NCI-H1417 treated with DMSO at 0.1 percent for 48 hours (cell line): ENCODE measurements around the gene TMEM207.
A peak's percentile ranks its signal among the peaks of the same experiment; 100 is the strongest.
"Not testable (repeated sequence)": the region's sequence is repeated elsewhere in the genome, so short reads cannot be mapped to it uniquely, and the experiment has no call there.

Source experiments
- DNase-seq: peaks from one replicate; lab custom pipeline; 2025; lab: John Stamatoyannopoulos, UW

TMEM207 gene

GRCh38 chr3:190449801-190450200, at the start of gene TMEM207:
Gene TMEM207 (minus strand): TSS chr3:190449901. CDS start chr3:190449809, 92 bp downstream.
- no peak for DNase-seq

- no peak for DNase-seq
These were observed 49.4 kb upstream of the TMEM207 start for GRCh38 chr3:190499122-190499521.

GRCh38 chr3:190498293-190498692, 48.6 kb upstream of the TMEM207 start:
- DNase-seq = no peak

- no peak for DNase-seq
These were observed 48.1 kb upstream of the TMEM207 start for GRCh38 chr3:190497811-190498210.

GRCh38 chr3:190496859-190497258, 47.2 kb upstream of the TMEM207 start:
- DNase-seq = no peak

DNA sequence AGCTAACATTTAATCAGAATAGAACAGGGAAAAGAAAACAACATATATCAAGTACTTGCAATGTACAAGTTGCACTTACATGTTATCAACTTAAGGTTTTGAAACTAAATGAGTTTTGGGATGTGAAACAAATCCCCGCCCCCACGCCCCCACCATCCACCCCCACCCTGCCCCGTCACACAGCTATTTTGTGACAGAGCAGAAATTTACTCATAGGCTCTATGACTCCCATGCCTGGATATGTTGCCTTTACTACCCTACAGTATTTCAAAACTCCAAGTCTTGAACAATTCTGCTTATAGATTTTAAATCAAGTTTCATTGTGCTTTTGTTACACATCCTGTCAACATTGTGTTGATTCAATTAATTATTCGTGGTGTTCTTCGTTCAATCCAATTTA, 46.1 kb upstream of the TMEM207 start:
- no peak for DNase-seq

- no peak for DNase-seq
These were observed 45.7 kb upstream of the TMEM207 start for GRCh38 chr3:190495354-190495753.

GRCh38 chr3:190494907-190495306, 45.2 kb upstream of the TMEM207 start:
- DNase-seq = no peak

DNA sequence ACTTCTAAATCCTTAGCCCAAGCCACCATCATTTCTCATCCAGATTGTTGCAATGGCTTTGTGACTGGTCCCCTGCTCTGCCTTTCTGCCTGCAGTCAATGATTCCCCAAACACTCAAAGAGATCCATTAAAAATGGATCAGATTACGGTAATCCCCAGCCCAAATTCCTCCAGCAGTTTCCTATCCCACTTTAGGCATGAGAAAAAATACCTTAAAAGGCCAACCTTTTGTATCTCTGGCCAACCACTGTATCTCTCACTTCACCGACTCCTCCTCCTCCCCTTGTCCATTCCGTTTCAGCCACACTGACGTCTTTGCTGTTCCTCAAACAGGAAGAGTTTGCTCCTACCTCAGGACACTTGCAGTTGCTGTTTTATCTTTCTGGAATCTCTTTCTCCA, 43.3 kb upstream of the TMEM207 start:
- DNase-seq = no peak

DNA sequence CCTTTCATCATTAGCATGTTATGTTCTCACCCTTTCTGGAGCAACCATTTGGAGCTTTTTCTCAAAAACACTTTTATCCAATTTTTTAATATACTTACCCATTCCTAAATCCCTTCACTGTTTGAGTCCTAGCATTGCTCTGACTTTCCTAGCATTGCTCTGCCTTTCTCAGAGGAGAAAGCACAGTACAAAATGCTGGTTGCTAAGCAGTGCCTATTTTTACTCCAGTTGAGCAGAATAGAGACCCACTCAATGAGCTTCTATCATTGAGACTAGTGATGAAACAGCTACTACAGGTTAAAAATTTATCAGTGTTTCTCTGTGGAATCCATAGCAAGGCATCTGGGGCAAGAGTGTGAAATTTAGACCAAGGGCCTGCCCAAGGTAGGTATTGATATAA, 42.4 kb upstream of the TMEM207 start:
- no peak for DNase-seq

DNA sequence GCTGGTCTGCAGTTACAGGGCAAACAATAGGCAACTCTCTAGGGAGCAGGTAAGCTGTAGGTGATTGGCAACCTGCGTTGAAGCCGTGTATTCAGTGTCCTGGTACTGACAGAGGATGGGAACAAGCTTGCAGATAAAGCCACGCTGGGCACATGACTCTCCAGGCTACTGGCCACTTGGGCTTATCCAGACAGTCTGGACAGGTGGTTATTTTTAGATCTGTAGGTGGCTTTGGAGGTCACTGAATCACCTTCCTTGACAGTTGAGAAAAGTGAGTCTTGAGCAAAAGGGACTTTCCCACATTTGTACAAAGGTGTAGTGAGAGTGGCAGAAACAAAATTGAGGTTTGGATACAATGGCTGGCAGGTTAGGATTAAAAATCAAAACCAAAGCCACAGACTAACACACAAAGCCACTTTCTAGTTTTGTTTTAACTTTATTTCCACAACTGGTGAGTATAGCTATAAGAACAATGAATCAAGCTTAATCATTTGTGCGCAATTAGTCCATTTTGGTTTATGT, 41.9 kb upstream of the TMEM207 start:
- DNase-seq = no peak

DNA sequence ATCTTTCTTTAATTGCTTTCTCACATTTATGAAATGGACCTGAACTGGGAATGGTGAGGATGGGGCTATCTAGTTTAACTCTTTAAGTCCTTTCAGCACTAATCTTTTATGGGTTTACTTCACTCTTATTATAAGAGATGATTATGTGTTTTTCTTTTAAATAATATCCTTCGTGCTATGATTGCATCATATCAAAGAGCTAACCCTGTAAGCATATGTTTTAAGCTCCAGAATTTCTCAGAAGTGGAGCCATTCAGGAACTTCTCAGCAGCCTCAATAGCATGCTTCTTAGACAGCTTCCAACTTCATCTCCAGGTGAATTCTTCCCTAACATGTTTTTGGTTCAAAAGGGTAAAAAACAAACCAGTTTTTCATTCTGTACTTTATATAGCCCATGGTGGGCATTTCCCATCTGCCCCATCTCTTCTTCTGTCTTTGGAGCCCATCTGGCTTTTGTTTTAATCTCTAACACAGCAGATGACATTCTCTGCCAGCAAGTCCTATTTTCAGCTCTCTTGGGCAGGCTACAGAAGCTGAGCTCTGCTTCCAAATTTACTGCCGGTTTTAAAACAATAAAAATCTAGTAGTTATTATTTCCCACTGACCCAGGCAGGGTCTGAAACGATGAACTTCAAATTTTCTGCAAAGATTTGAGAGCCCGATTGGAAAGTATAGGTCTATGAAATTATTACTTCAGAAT, 37.4 kb upstream of the TMEM207 start:
- DNase-seq = no peak

DNA sequence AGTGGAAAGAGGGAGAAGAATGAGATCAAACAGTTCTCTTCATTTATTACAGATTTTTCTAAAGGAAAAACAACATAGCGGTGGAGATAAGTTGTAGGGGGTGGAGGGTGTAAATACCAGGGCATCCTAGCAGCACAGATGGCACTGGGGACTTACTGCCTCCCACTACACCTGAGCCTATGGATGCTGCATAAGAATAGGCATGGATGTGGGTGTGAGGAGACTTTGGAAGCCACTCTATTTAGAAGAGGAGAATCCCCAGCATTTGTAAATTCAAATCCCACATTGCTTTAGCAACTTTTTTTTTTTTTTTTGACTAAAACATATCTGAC, 36.8 kb upstream of the TMEM207 start:
- DNase-seq = no peak

- peak; percentile 13 for DNase-seq
These were observed 36.3 kb upstream of the TMEM207 start for GRCh38 chr3:190485830-190486532.

DNA sequence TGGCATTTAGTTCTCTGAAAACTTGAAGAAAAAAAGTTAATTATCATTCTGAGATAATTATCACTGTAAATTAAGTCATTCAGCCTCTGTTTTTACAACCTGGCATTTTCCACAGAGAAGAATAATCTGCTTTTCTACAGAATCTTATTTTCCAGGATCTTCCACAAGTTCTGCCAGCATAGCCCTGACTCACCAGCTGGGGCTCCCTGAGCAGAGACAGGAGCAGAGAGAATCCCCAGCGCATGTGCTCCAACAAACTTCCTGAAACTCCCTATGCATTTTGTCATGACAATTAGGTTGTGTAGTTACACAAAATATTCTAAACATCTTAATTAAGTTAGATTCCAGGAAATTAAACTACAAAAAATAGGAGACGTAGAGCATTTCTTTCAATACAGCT, 32.1 kb upstream of the TMEM207 start:
- no peak for DNase-seq

DNA sequence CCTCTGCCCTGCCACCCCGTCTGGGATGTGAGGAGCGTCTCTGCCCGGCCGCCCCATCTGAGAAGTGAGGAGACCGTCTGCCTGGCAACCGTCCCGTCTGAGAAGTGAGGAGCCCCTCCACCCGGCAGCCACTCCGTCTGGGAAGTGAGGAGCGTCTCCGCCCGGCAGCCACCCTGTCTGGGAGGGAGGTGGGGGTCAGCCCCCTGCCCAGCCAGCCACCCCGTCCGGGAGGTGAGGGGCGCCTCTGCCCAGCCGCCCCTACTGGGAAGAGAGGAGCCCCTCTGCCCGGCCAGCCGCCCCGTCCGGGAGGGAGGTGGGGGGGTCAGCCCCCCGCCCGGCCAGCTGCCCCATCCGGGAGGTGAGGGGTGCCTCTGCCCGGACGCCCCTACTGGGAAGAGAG, 23.6 kb upstream of the TMEM207 start:
- DNase-seq = not testable (repeated sequence)

GRCh38 chr3:190467922-190468321, 18.2 kb upstream of the TMEM207 start:
- no peak for DNase-seq

- no peak for DNase-seq
These were observed 8.3 kb upstream of the TMEM207 start for GRCh38 chr3:190458040-190458439.

DNA sequence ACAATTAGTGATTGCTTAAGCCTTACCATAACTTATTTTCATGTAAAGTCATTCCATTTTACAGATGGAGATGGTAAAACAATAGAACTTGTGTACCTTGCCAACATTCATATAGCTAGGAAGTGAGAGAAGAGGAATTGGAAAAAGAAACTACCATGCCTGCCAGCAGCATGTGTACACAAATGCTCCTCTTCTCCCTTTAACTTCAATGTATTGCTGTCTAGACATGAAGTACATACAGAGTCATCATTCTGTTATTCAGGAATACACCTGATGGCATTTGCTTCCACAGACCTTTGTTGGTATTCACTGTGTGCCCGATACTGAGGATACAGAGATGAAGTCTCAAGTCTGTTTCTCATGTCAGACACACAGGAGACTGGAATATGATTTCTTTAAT, 7.1 kb upstream of the TMEM207 start:
- no peak for DNase-seq

- DNase-seq = no peak
These were observed 6.1 kb upstream of the TMEM207 start for GRCh38 chr3:190455828-190456227.

DNA sequence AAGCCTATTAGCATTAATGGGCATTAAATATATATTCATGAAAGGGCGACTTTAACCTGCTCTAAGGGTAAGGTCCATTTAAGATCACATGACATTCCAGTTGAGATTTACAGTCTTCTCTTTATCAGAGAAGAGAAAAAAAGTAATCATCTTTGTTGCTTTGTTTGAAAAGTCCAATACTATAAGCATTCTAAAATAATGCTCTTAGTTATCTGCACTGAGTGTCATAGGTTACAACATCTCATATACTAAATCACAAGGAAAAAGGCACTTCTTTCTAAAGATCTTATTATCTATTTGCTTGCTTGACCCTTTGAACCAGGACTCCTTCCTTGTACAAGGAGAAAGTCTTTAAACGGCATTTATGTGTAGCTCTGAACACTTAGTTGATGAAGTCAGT, 1.4 kb downstream of the TMEM207 start:
- no peak for DNase-seq

- DNase-seq = no peak
These were observed 3.0 kb downstream of the TMEM207 start for GRCh38 chr3:190446573-190447279.

DNA sequence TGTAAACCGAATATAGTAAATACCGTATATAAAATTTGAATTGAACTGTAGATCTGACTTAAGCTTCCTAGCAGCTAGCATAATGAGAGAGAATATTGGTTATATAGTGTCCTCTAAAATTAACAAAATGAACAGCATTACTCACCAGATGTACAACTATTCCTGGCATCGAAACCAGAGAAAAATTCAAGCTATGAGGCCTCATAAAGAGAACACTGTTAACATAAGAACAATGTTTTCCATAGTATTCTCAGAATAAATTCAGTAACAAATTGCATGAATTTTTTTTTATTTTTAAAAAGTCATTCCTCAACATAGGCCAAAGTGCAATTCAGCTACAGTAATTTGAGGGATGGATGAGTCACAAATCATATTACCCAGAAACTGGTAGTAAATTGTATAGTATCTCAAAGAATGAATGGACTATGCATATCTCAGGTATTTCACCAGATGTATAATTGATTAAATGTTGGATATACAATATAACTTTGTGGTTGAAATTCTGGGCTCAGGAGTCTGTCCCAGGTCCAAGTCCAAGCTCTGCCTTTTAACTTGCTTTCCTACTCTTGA, 5.0 kb downstream of the TMEM207 start:
- no peak for DNase-seq
